GM21529 (cell line): Measurements from ENCODE around the gene GABARAPL2.

ENCODE experiments used
- ATAC-seq: cut with Tn5 transposase; IDR thresholded peaks from one replicate; pipeline ENCODE4 v1.9.1; 2021; ENCODE audit not compliant: unreplicated experiment

The GABARAPL2 gene

DNA sequence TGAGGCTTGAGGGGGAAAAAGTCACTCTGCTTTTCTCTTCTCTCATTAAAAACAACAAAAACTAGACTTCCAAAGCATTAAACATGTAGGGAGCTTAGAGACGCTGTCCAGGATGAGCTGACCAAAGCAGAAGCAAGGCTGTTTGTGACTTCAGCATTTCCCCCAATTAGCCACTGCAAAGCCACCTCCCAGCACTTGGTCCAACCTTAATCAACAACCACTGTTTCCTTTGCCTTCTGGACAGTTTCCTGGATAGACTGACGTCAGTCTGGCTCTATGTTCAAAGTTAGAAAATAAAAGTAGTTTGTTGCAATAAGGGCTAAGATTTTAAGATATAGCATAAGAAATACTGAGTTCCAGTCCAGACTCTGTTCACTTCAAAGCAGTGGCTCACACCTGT is 13.2 kb upstream of the GABARAPL2 start:
- ATAC-seq: no peak

DNA sequence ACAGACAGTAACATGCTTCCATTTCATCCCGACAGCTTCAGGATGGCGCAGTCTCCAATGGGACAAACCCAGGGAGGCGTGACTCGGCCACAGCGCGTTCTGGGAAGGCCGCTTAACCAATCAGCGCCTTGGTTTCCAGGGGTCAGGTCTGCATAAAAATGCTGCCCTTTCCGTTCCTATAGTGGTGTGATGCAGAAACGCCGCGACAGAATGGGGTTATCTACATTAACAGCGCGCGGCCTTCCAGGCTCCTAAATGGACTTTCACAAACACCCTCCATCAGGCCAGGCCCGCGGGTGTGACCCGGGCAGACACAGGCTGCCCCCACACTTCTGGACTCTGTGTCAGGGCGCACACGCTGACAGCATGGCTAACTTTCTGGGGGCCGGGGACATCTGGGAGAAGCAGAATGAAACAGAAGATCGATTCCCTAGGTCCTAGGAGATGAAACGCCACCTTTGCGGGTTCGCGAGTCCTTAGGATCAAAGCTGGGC is 10.9 kb upstream of the GABARAPL2 start:
- peak; percentile 48 for ATAC-seq

DNA sequence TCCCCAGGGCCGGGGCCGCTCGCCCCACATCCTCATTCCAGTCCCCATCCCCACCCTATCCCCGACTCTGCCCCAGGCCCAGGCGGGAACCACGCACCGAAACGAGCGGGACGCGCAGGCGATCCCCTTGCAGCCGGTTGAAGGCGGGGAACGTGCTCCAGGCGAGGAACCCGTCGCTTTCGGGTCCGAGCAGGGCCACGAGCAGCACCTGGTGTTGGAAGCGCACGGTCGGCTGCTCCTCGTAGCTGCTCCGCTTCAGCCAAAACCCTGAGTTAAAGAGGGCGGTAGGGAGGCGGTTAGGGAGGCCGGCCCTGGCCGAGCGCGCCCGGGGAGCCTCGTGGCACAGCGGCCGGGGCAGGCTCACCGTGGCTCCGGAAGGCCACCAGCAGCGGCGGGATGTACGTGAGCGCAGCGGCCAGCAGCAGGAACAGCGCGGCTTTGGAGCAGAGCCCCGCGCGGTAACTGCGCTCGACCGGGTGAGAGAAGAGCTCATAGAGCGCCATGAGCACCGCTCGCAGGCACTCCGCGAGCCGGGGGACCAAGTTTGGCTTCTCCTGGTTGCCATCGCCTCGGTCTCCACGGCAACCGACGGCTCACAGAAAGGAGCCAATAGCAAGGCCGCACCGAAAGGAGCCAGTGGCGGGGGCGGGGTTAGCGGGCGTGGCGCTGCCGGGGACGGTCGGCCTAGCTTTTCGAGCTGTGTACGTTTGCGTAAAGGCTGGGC is 10.3 kb upstream of the GABARAPL2 start, which contains the start of gene TMEM231:
TSS of gene TMEM231 (minus strand) at position 546 of the 724 bp plus-strand sequence. CDS start at position 503, 43 bp downstream.
- peak; percentile 97 for ATAC-seq

DNA sequence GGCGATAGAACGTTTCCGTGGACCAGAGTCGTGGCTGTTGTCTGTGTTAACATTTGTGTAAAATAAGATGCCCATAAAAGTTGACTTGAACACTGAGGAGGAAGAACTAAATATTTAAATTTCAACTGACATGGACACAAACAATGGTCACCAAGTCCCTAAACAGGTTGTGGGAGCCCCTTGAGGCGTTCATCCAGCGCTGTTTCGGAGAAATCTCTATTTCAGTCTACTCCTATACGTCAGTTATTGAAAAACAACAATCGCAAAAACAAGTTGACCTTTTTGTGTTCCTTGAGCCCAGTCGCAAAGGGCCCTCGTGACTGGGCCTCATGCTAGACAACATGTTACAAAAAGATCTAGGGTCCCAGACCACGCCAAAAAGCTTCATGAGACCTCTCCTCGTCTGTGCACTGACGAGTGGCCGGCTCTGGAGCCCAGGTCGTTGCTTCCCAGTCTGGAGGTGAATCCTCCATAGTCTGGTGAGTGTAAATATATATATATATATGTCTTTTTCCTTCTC is 9.7 kb upstream of the GABARAPL2 start:
- ATAC-seq: no peak

DNA sequence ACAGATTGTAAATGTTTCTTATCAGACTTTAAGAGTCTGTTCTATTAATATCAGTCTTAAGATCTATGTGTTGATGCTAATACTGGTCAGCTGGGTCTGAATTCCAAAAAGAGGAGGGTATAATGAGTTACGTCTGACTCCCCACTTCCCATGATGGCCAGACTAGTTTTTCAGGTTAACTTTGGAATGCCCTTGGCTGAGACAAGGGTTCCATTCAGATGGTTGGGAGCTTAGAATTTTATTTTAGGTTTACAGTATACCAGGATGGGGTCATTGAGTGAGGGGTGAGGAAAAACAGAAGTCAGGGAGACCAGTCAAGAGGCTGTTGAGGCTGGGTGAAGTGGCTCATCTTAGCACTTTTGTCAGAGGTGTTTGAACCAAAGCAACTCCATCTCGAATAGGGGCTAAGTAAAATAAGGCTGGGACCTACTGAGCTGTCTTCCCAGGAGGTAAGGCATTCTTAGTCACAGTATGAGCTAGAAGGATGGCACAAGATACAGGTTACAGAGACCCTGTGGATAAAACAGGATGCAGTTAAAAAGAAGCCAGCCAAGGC is 7.3 kb upstream of the GABARAPL2 start:
- no peak for ATAC-seq

DNA sequence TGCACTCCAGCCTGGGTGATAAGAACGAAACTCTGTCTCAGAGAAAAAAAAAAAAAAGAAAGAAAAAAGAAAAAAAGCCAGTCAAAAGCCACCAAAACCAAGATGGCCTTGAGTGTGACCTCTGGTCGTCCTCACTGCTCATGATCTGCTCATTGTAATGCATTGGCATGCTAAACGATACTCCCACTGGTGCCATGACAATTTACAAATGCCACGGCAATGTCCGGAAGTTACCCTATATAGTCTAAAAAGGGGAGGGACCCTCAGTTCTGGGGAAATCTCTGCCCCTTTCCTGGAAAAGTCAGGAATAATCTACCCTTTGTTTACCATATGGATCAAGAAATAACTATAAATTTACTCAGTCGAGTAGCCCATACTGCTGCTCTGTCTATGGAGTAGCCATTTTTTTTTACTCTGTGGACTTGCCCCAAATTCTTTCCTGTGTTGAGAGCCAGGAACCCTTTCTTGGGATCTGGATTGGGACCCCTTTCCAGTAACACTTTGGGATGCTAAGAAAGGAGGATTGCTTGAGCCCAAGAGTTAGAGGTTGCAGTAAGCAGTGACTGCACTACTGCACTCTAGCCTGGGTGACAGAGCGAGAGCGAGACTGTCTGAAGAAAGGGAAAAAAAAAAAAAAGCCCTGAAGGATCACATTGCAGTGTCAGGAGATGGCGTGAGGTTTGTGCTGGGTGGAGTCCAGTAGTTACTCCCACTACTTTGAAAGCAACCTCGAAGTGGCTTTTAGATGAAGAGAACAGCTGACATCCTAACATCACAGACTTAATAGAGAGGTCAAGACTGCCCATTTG is 6.4 kb upstream of the GABARAPL2 start:
- no peak for ATAC-seq

DNA sequence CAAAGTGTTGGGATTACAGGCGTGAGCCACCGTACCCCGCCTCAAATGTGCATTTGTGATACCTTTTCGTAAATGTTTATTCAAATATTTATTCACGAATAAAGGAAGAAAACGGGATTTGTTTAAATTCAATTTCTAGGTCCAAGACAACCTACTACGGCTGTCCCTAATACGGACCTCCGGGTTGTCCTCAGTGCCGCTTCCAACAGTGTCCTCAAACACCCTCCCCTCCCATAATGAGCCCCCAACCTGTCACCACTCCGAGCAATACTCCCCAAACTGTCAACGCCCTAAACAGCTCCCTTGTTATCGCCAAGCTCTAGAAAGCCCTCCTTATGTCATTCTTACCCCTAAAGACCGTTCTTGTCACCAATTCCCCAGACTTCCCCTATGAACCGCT is 539 bp upstream of the GABARAPL2 start:
- ATAC-seq: peak; percentile 5

DNA sequence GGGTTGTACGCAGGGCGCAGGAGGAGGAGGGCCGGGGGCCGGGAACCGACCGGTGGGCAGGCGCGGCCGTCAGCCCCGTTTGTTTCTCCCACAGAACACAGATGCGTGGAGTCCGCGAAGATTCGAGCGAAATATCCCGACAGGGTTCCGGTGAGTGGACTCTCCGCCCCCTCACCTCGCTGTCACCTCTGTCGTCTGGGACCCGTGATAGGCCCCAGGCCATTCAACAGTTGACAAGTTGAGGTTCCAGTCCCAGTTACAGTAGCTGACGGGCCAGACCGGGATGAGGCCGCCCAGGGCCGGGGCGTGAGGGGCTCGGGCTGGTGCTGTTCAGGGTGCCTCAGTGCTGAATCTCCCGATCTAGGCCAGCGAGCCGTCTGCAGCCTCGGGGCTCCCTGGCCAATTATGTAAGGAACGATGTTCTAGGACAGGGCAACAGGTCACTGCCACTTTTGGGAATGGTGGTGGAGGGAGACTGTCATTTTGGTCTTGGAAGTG is 628 bp downstream of the GABARAPL2 start:
- peak; percentile 4 for ATAC-seq

DNA sequence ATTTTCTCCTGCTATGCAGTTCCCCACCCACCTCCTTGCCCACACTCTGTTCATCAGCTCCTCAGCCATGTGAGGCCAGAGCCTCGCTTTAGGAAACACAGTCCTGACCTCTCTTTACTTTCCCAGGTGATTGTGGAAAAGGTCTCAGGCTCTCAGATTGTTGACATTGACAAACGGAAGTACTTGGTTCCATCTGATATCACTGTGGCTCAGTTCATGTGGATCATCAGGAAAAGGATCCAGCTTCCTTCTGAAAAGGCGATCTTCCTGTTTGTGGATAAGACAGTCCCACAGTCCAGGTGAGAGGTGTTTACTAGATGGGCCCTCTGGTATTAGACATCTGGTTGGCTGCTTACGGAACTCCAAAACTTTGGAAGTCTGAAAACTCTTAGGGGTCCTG is 1.7 kb downstream of the GABARAPL2 start:
- no peak for ATAC-seq

DNA sequence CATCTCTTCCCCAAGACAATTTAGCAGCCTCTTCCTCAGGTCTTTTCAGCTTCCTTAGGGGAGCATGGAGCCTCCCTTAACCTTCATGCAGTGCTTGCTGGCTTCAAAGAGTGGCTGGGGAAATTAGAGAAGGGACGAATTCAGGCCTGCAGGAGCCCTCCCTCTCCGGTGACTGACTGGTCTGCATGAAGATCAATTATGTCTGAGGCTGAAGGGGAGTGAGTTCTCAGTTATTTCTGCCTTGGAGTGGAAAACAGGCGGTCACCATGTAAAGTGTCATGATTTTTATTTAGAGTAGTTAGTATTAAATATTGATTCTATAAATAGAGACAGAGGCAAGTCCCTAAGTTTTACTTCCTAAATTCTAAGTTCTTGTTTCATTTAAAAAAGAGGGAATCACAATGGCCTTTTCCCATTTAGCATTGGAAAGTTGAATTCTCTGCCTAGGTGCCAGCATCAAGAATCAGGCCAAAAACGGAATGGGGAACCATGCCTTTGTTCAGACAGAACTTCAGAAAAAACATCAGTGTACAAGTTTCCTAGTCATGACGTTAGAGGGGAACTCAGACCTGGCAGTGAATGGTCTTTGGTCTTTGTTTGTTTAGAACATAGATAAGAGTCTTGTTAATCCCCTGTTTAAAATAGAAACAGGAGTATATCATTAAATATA is 4.4 kb downstream of the GABARAPL2 start:
- ATAC-seq: no peak

DNA sequence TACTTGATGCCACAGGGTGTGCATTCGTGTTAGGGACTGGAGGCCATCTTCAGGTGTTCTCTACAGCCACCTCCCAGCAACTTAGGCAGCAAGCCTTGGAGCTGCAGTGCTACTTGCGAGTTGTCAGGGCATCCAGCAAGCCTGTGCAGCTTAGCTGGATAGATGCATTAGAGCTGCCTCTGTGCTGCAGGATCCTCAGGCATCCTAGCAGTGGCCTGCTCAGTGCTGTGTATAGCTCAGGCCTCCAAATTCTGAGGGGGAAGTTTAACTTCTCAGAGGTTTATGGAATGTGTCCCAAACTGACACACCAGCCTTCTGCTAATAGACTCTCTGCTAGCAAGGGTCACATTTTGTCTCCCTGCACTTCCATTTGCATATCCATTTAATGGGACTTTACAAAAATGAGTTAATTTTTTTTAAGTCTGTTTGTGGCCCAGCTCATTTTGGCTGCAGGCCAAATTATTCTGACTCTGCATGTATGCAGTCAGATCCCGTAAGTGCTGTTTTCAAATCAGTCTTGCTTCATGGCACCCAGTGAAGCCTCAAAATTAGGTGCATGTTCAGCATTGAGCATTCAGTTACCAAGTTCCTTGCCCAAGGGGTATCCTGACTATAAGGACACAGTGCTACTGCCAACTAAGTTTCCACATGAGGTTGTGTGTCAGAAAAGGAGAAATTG is 6.8 kb downstream of the GABARAPL2 start:
- ATAC-seq: no peak

DNA sequence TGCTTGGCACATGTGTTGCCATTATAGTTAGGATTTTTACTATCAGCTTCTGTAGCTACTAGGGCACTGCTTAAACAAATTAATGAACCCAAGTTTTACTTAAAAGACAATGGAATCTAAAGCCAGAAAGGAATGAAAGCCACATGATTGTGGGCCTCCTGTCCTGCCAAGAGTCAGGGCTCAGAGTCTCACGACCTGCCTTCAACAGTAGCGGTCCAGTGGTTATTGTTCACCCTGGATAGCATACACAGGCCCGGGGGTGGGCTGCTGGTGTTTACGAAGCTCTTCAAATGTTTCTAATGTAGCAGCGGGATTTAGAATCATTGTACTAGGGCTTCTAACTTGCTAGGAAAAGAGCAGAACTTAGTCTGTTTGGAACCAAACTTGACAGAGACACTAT is 7.8 kb downstream of the GABARAPL2 start:
- no peak for ATAC-seq

DNA sequence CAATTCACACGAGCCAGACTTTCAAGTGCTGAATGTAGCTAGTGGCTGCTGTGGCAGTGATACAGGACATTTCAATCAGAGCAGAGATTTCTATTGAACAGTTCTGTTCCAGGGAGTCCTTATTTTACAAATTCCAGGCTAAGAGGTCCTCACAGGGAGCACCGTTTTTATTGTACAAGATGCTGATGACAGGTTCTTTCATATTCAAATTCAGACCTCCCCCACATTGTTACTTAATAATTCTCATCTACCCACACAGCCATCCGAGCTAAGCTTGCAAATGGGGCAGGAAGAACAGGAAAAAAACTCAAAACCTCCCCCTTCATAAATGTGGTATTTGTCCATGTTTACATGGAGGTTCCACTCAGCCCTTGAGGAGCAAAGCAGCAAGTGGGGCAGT is 9.8 kb downstream of the GABARAPL2 start:
- no peak for ATAC-seq

DNA sequence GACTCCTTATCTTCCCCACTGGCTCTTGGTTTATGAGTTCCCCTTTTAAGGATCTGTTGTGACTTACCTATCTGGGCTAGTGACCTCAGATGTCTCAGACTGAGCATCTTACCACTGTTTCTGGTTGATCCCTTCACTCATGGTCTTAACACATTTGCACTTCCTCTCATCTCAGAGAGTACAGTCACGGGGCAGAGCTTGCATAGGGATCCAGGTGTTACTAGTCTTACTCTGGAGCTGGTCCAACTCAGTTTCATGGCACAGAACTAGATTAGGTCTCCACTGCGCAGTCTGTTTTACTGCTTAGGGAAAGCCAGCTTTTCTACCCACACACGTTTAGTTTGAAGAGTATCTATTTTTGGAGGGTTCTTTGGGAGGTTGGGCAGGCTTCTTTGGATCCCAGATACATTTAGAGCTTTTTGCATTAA is 10.2 kb downstream of the GABARAPL2 start:
- ATAC-seq: peak; percentile 72

DNA sequence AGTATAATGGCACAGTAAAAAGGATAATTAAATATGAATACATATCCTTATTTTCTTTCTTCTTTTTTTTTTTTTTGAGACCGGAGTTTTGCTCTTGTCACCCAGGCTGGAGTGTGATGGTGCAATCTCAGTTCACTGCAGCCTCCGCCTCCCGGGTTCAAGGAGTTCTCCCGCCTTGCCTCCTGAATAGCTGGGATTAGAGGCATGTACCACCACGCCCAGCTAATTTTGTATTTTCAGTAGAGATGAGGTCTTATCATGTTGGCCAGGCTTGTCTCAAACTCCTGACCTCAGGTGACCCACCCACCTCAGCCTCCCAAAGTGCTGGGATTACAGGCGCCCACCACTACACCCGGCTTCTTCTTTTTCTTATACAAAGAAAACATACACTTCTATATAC is 12.0 kb downstream of the GABARAPL2 start:
- no peak for ATAC-seq

DNA sequence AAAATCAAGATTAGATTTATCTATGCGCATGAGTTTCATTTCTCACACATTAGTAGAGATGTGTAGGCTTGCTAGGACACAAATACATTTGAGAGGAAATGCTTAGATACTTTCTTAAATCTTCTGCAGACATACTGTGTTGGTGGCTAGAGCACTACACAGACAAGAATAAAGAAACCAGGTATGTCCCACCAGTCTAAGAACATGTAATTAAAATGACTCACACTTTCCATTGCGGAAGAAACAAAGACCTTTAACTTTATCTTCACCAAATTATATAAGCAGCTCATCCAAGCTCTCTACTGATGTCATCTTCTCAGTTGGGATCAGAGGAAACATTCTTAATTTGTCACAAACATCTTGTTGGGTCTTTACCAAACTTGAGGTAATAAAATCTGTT is 12.5 kb downstream of the GABARAPL2 start:
- no peak for ATAC-seq

DNA sequence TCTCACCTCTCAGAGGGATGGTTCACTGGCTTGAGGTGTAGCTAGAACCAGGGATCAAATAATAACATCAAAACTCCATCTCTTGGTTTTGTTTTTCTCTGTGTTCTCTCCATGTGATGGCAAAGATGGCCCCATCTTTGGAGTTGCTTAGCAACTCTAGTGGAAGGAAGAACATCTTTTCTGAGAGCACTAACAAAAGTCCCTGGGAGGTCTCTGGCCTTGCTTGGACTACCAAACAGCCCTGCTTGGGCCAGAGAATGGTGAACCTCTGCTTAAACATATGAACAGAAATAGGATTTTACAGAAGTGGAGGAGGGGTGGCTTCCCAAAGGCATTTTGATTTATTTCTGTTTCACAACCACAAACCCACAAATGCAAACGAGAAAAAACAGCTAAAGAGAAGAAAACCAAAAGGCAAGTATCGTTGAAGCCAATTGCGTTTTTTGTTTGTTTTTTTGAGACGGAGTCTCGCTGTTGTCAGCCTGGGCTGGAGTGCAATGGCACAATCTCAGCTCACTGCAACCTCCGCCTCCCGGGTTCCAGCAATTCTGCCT is 13.2 kb downstream of the GABARAPL2 start:
- no peak for ATAC-seq

DNA sequence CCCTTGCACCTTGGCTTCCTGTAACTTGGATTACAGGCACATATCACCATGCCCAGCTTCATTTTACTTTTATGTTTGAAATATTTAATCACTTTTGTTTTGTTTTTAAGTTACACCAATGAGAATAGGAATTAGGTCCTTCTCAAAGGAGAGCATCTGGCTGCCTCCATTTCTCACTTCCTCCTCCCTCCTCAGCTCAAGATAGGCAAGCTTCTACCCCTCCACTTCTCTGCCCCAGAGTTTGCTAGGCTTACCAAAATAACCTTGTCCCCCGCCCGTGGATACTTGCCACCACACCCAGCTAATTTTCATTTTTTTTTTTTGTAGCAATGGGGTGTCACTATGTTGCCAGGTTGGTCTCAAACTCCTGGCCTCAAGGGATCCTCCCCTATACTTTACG is 17.9 kb downstream of the GABARAPL2 start:
- peak; percentile 79 for ATAC-seq

DNA sequence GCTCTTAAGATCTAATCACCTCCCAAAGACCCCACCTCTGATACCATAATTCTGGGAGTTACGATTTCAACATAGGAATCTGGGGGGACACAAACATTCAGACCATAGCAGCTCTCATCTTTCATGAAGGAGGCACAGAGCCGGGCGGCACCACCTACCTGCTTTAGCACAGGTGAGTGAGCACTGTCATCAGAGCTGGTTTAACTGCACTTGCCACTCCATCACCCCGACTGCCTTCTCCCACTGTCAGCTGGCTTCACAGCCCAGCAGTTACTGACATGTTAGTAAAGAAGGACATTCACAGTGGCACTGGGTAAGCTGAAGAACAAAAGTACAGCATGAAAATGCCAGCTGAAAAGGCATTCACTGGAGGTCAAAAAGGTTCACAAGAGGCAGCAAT is 22.5 kb downstream of the GABARAPL2 start:
- ATAC-seq: no peak

DNA sequence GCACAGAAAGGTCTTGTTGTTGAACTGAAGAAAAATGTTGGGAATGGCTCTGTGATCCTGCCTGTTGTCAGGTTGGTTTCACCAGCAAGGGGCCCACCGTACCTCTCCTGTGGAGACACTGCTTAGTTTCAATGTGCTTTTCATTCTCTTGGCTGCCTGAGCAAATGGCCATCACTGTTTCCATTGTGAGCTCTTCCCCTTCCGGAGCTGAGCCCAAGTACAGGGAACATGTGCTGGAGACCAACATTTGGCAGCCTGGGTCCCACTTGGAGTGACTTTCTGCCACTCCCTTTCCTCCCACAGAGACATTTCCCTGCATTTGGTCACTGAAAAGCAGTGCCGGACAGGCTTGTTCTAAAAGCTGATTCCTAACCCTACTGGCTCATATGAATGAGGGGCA is 23.1 kb downstream of the GABARAPL2 start:
- ATAC-seq: no peak
